Measurements from ENCODE around the gene RPL10A.
"Not testable (repeated sequence)": the region's sequence is repeated elsewhere in the genome, so short reads cannot be mapped to it uniquely, and the experiment has no call there.

Gene RPL10A

GRCh38 chr6:35512006-35512405, 43.8 kb downstream of the RPL10A start:
- DNase-seq, result peak; percentile 25
- Mint-ChIP-seq H3K27ac (no peak overlapping the region), H3K9me3 (no peaks in the 10 kb centered on the region), H3K4me3 (peak overlapping the region; percentile 65), H3K27me3 (ENCODE audit: low read depth, poor library complexity) (peaks cover 10% of the 10 kb centered on the region), H3K36me3 (ENCODE audit: low read depth) (no peaks in the 10 kb centered on the region), H3K4me1 (peaks cover 57% of the 10 kb centered on the region)
- TF ChIP-seq CTCF (IDR thresholded peaks at IDR 0.05), result no peak

GRCh38 chr6:35512740-35513139, 44.5 kb downstream of the RPL10A start, which contains the start of gene TULP1:
Gene TULP1, minus strand, starts transcription at chr6:35512896. Its CDS starts 38 bp downstream, at chr6:35512858.
- no peaks in the 10 kb centered on the region for H3K9me3 Mint-ChIP-seq
- no peak within 1 kb of the TSS for H3K27ac Mint-ChIP-seq
- H3K36me3 Mint-ChIP-seq (ENCODE audit: low read depth), result no peaks in the 10 kb centered on the region
- H3K4me3 Mint-ChIP-seq, result peak within 1 kb of the TSS; percentile 65
- H3K4me1 Mint-ChIP-seq, result peaks cover 53% of the 10 kb centered on the region
- DNase-seq, result no peak
- peaks cover 12% of the 10 kb centered on the region for H3K27me3 Mint-ChIP-seq (ENCODE audit: low read depth, poor library complexity)
- TF ChIP-seq CTCF (IDR thresholded peaks at IDR 0.05), result no peak

GRCh38 chr6:35514587-35514986, 46.4 kb downstream of the RPL10A start:
- no peak for DNase-seq
- Mint-ChIP-seq H3K27me3 (ENCODE audit: low read depth, poor library complexity) (peaks cover 15% of the 10 kb centered on the region), H3K4me1 (peaks cover 35% of the 10 kb centered on the region), H3K9me3 (no peaks in the 10 kb centered on the region), H3K27ac (no peak overlapping the region), H3K4me3 (no peak overlapping the region), H3K36me3 (ENCODE audit: low read depth) (no peaks in the 10 kb centered on the region)
- no peak for TF ChIP-seq CTCF (IDR thresholded peaks at IDR 0.05)

- H3K9me3 Mint-ChIP-seq; H3K27ac Mint-ChIP-seq; H3K36me3 Mint-ChIP-seq (ENCODE audit: low read depth); DNase-seq; H3K4me3 Mint-ChIP-seq: not testable (repeated sequence)
- Mint-ChIP-seq H3K27me3 (ENCODE audit: low read depth, poor library complexity) (peaks cover 15% of the 10 kb centered on the region), H3K4me1 (peaks cover 22% of the 10 kb centered on the region)
Measured at GRCh38 chr6:35515939-35516338, 47.7 kb downstream of the RPL10A start.

- Mint-ChIP-seq H3K4me3 (no peak overlapping the region), H3K4me1 (peaks cover 15% of the 10 kb centered on the region), H3K27me3 (ENCODE audit: low read depth, poor library complexity) (peaks cover 14% of the 10 kb centered on the region), H3K9me3 (no peaks in the 10 kb centered on the region), H3K27ac (no peak overlapping the region), H3K36me3 (ENCODE audit: low read depth) (no peaks in the 10 kb centered on the region)
- no peak for TF ChIP-seq CTCF (IDR thresholded peaks at IDR 0.05)
- DNase-seq, result no peak
Measured at GRCh38 chr6:35516712-35517111, 48.5 kb downstream of the RPL10A start.

- H3K36me3 Mint-ChIP-seq (ENCODE audit: low read depth); H3K27ac Mint-ChIP-seq; H3K4me3 Mint-ChIP-seq; H3K4me1 Mint-ChIP-seq; DNase-seq; H3K9me3 Mint-ChIP-seq: not testable (repeated sequence)
- peaks cover 18% of the 10 kb centered on the region for H3K27me3 Mint-ChIP-seq (ENCODE audit: low read depth, poor library complexity)
Measured at GRCh38 chr6:35517978-35518377, 49.8 kb downstream of the RPL10A start.

- TF ChIP-seq CTCF (IDR thresholded peaks at IDR 0.05), result no peak
- Mint-ChIP-seq H3K4me1 (peaks cover 10% of the 10 kb centered on the region), H3K9me3 (no peaks in the 10 kb centered on the region), H3K4me3 (no peak overlapping the region), H3K27me3 (ENCODE audit: low read depth, poor library complexity) (peaks cover 18% of the 10 kb centered on the region), H3K27ac (no peak overlapping the region), H3K36me3 (ENCODE audit: low read depth) (no peaks in the 10 kb centered on the region)
- DNase-seq, result no peak
Measured at GRCh38 chr6:35518566-35519312, 50.5 kb downstream of the RPL10A start.
